Stimulated activated CD8-positive, alpha-beta memory T cell treated with anti-CD3 and anti-CD28 coated beads, Interleukin-7, amount 100 ng/mL, for 1 hour (primary cell): Measurements from ENCODE around the gene CDC26.
"Not testable (repeated sequence)": the region's sequence is repeated elsewhere in the genome, so short reads cannot be mapped to it uniquely, and the experiment has no call there.

ENCODE experiments used
- DNase-seq, 2 donors: peaks; one replicate each; pipeline ENCODE4 v3.0.0-alpha.2; 2020; ENCODE audit warnings: low read depth in 2 of 2

The CDC26 gene

GRCh38 chr9:113275157-113276131 lies at the start of gene CDC26, which contains the start of gene PRPF4:
CDC26 (minus strand) TSS chr9:113275572; CDS start chr9:113272507, 3,065 bp downstream.
PRPF4 (plus strand) TSS chr9:113275658; CDS start chr9:113275744, 86 bp downstream.
- peak; percentile 88 to 89 for DNase-seq

- DNase-seq, result no peak
Observed at GRCh38 chr9:113322671-113323070, 47.3 kb upstream of the CDC26 start.

GRCh38 chr9:113320051-113320450 lies 44.7 kb upstream of the CDC26 start:
- DNase-seq, result no peak

- DNase-seq, result no peak
Observed at GRCh38 chr9:113319054-113319453, 43.7 kb upstream of the CDC26 start.

- DNase-seq, result no peak
Observed at GRCh38 chr9:113317777-113318176, 42.4 kb upstream of the CDC26 start.

- DNase-seq, result no peak
Observed at GRCh38 chr9:113316030-113316429, 40.7 kb upstream of the CDC26 start.

- no peak for DNase-seq
Observed at GRCh38 chr9:113315231-113315630, 39.9 kb upstream of the CDC26 start.

GRCh38 chr9:113313261-113313660 lies 37.9 kb upstream of the CDC26 start:
- DNase-seq, result no peak

GRCh38 chr9:113311961-113312360 lies 36.6 kb upstream of the CDC26 start:
- DNase-seq, result no peak

GRCh38 chr9:113310538-113310937 lies 35.2 kb upstream of the CDC26 start:
- no peak for DNase-seq

GRCh38 chr9:113309204-113309813 lies 33.9 kb upstream of the CDC26 start:
- DNase-seq, result no peak

- no peak for DNase-seq
Observed at GRCh38 chr9:113307396-113307975, 32.1 kb upstream of the CDC26 start.

GRCh38 chr9:113306566-113306965 lies 31.2 kb upstream of the CDC26 start:
- DNase-seq, result no peak

- DNase-seq, result no peak
Observed at GRCh38 chr9:113302792-113303418, 27.5 kb upstream of the CDC26 start, which contains the start of gene RNF183. RNF183 (minus strand) TSS chr9:113303376; CDS start chr9:113298184, 5,192 bp downstream.

GRCh38 chr9:113301548-113301947 lies 26.2 kb upstream of the CDC26 start:
- no peak for DNase-seq

GRCh38 chr9:113299800-113300292 lies 24.5 kb upstream of the CDC26 start:
- DNase-seq, result no peak

- DNase-seq, result no peak
Observed at GRCh38 chr9:113298924-113299770, 23.8 kb upstream of the CDC26 start.

GRCh38 chr9:113298311-113298710 lies 22.9 kb upstream of the CDC26 start:
- DNase-seq, result no peak

- no peak for DNase-seq
Observed at GRCh38 chr9:113296796-113297558, 21.6 kb upstream of the CDC26 start.

GRCh38 chr9:113296247-113296646 lies 20.9 kb upstream of the CDC26 start:
- not testable (repeated sequence) for DNase-seq
